ENCODE measurements around the gene MIOX. TPM values are rescaled to one million over a fixed set of nuclear protein-coding genes. Genes with fewer than 3 reads are reported as not detected.

Gene MIOX
- total and polyA plus RNA-seq, 2 of the 13 experiments (the other 11 are each of a cell fraction or from before 2014, with no cell fraction given) = 1.5 to 2.9 TPM

- TF ChIP-seq ZNF687 (CRISPR knock-in tag; IDR thresholded peaks at IDR 0.05) = peak; percentile 51
- no peak for TF ChIP-seq GABPA (IDR thresholded peaks at IDR 0.05; ENCODE audit: low read depth, low read length)
- TF ChIP-seq GABPA (CRISPR knock-in tag; IDR thresholded peaks at IDR 0.05; ENCODE audit: low read depth) = no peak
- TF ChIP-seq SALL1 (CRISPR knock-in tag; IDR thresholded peaks at IDR 0.05) = no peak
- no peak for TF ChIP-seq ZNF674 (CRISPR knock-in tag; IDR thresholded peaks at IDR 0.05; ENCODE audit: low read depth)
- no peak for TF ChIP-seq ZNF253 (CRISPR knock-in tag; IDR thresholded peaks at IDR 0.05; ENCODE audit: borderline replicate concordance)
- TF ChIP-seq ZBTB10 (CRISPR knock-in tag; IDR thresholded peaks at IDR 0.05; ENCODE audit: borderline replicate concordance) = peak; percentile 48; the same call in 1 of the 2 replicates
- TF ChIP-seq ZNF879 (CRISPR knock-in tag; IDR thresholded peaks at IDR 0.05) = no peak
- no peak for TF ChIP-seq MIER3 (CRISPR knock-in tag; IDR thresholded peaks at IDR 0.05; ENCODE audit: borderline replicate concordance)
- peak; percentile 32; the same call in 1 of the 2 replicates for TF ChIP-seq PCBP1 (IDR thresholded peaks at IDR 0.05; ENCODE audit: borderline replicate concordance, low read depth, low read length)
- TF ChIP-seq MATR3 (CRISPR knock-in tag; IDR thresholded peaks at IDR 0.05) = no peak
- no peak for TF ChIP-seq KLF12 (CRISPR knock-in tag; IDR thresholded peaks at IDR 0.05; ENCODE audit: borderline replicate concordance)
- TF ChIP-seq ZFP41 (CRISPR knock-in tag; IDR thresholded peaks at IDR 0.05; ENCODE audit: borderline replicate concordance) = no peak
- TF ChIP-seq THRA (CRISPR knock-in tag; IDR thresholded peaks at IDR 0.05; ENCODE audit: borderline replicate concordance) = 0 out of 2 replicates have a peak, but pooled peaks have one; percentile 24
- no peak for TF ChIP-seq ZSCAN9 (CRISPR knock-in tag; IDR thresholded peaks at IDR 0.05; ENCODE audit: borderline replicate concordance)
- no peak for TF ChIP-seq ZNF850 (CRISPR knock-in tag; conservative IDR thresholded peaks at IDR 0.05)
- peak; percentile 69; the same call in 1 of the 2 replicates for TF ChIP-seq FOXC1 (CRISPR knock-in tag; IDR thresholded peaks at IDR 0.05; ENCODE audit: borderline replicate concordance)
- no peak for TF ChIP-seq CTCF (CRISPR knock-in tag; IDR thresholded peaks at IDR 0.05)
- TF ChIP-seq GABPB1 (CRISPR knock-in tag; IDR thresholded peaks at IDR 0.05) = peak; percentile 40; the same call in 1 of the 2 replicates
Measured at GRCh38 chr22:50482107-50483074, 4.3 kb upstream of the MIOX start (continued).
